Adipocyte (in vitro differentiated cells): ENCODE results near the gene TCF20.

ENCODE experiments used
- DNase-seq: peaks from one replicate; pipeline ENCODE4 v3.0.0-alpha.2; 2015; ENCODE audit warnings: low read depth
- H3K27me3 ChIP-seq: replicated peaks from 2 replicates; pipeline ENCODE4 v1.7.0; 2013; ENCODE audit warnings: mild to moderate bottlenecking, low read length, moderate library complexity; ENCODE audit not compliant: control insufficient read depth, insufficient read depth
- H3K36me3 ChIP-seq: 2 replicates; pipeline ENCODE4 v1.7.0; 2013; ENCODE audit warnings: low read length, mild to moderate bottlenecking, moderate library complexity; ENCODE audit not compliant: control insufficient read depth, insufficient read depth, severe bottlenecking
- H3K4me1 ChIP-seq: 2 replicates; pipeline ENCODE4 v1.7.0; 2013; ENCODE audit warnings: mild to moderate bottlenecking, low read length, moderate library complexity; ENCODE audit not compliant: control insufficient read depth, insufficient read depth
- H3K4me3 ChIP-seq: 2 replicates; pipeline ENCODE4 v1.7.0; 2013; ENCODE audit warnings: mild to moderate bottlenecking, low read length, moderate library complexity
- H3K9ac ChIP-seq: 2 replicates; pipeline ENCODE4 v1.7.0; 2013; ENCODE audit warnings: mild to moderate bottlenecking, low read length, moderate library complexity
- H3K9me3 ChIP-seq: 2 replicates; pipeline ENCODE4 v1.7.0; 2013; ENCODE audit warnings: mild to moderate bottlenecking, low read length, moderate library complexity; ENCODE audit not compliant: control insufficient read depth

The TCF20 gene

GRCh38 chr22:42270510-42271190, at the start of gene TCF20:
Gene TCF20, minus strand, starts transcription at chr22:42270653. Its CDS starts 55,348 bp downstream, at chr22:42215305.
- Histone ChIP-seq H3K27me3 (no peaks in the 10 kb centered on the region), H3K9me3 (no peaks in the 10 kb centered on the region), H3K4me1 (peaks cover 8% of the 10 kb centered on the region), H3K9ac (peak within 1 kb of the TSS; percentile 88), H3K36me3 (no peaks in the 10 kb centered on the region), H3K4me3 (peak within 1 kb of the TSS; percentile 92)
- DNase-seq = peak; percentile 92

- no peak for DNase-seq
- Histone ChIP-seq H3K4me1 (peaks cover 7% of the 10 kb centered on the region), H3K4me3 (no peak overlapping the region), H3K9ac (no peak overlapping the region), H3K36me3 (no peaks in the 10 kb centered on the region), H3K27me3 (peaks cover 21% of the 10 kb centered on the region), H3K9me3 (no peaks in the 10 kb centered on the region)
Measured at GRCh38 chr22:42319386-42319785, 48.9 kb upstream of the TCF20 start.

GRCh38 chr22:42318967-42319366, 48.5 kb upstream of the TCF20 start:
- H3K27me3 ChIP-seq = peaks cover 22% of the 10 kb centered on the region
- no peaks in the 10 kb centered on the region for H3K36me3 ChIP-seq
- no peak overlapping the region for H3K9ac ChIP-seq
- no peaks in the 10 kb centered on the region for H3K9me3 ChIP-seq
- no peak overlapping the region for H3K4me3 ChIP-seq
- H3K4me1 ChIP-seq = peaks cover 7% of the 10 kb centered on the region
- DNase-seq = no peak

GRCh38 chr22:42317691-42318547, 47.5 kb upstream of the TCF20 start:
- no peaks in the 10 kb centered on the region for H3K36me3 ChIP-seq
- H3K9ac ChIP-seq = no peak overlapping the region
- H3K4me1 ChIP-seq = peaks cover 7% of the 10 kb centered on the region
- H3K27me3 ChIP-seq = peaks cover 31% of the 10 kb centered on the region
- no peak for DNase-seq
- H3K9me3 ChIP-seq = no peaks in the 10 kb centered on the region
- no peak overlapping the region for H3K4me3 ChIP-seq

- peaks cover 37% of the 10 kb centered on the region for H3K27me3 ChIP-seq
- H3K4me3 ChIP-seq = no peak overlapping the region
- H3K9me3 ChIP-seq = no peaks in the 10 kb centered on the region
- no peak for DNase-seq
- peaks cover 7% of the 10 kb centered on the region for H3K4me1 ChIP-seq
- no peaks in the 10 kb centered on the region for H3K36me3 ChIP-seq
- no peak overlapping the region for H3K9ac ChIP-seq
Measured at GRCh38 chr22:42317008-42317407, 46.6 kb upstream of the TCF20 start.

- Histone ChIP-seq H3K36me3 (no peaks in the 10 kb centered on the region), H3K4me1 (peaks cover 7% of the 10 kb centered on the region), H3K27me3 (peaks cover 52% of the 10 kb centered on the region), H3K9ac (no peak overlapping the region), H3K4me3 (no peak overlapping the region), H3K9me3 (no peaks in the 10 kb centered on the region)
- no peak for DNase-seq
Measured at GRCh38 chr22:42315392-42315756, 44.9 kb upstream of the TCF20 start.

GRCh38 chr22:42314709-42315391, 44.4 kb upstream of the TCF20 start:
- Histone ChIP-seq H3K4me1 (peaks cover 7% of the 10 kb centered on the region), H3K9me3 (no peaks in the 10 kb centered on the region), H3K27me3 (peaks cover 57% of the 10 kb centered on the region), H3K36me3 (no peaks in the 10 kb centered on the region), H3K4me3 (no peak overlapping the region), H3K9ac (no peak overlapping the region)
- no peak for DNase-seq

GRCh38 chr22:42313804-42314581, 43.5 kb upstream of the TCF20 start:
- peaks cover 7% of the 10 kb centered on the region for H3K4me1 ChIP-seq
- peak; percentile 30 for DNase-seq

GRCh38 chr22:42313204-42313603, 42.8 kb upstream of the TCF20 start:
- H3K9me3 ChIP-seq = no peaks in the 10 kb centered on the region
- DNase-seq = no peak
- H3K9ac ChIP-seq = no peak overlapping the region
- H3K4me3 ChIP-seq = no peak overlapping the region
- H3K36me3 ChIP-seq = no peaks in the 10 kb centered on the region
- H3K27me3 ChIP-seq = peaks cover 62% of the 10 kb centered on the region
- peaks cover 7% of the 10 kb centered on the region for H3K4me1 ChIP-seq

More at GRCh38 chr22:42313804-42314581, 43.5 kb upstream of the TCF20 start:
- no peak overlapping the region for H3K4me3 ChIP-seq
- no peak overlapping the region for H3K9ac ChIP-seq
- no peaks in the 10 kb centered on the region for H3K9me3 ChIP-seq
- H3K27me3 ChIP-seq = peaks cover 60% of the 10 kb centered on the region
- H3K36me3 ChIP-seq = no peaks in the 10 kb centered on the region

- H3K4me1 ChIP-seq = no peaks in the 10 kb centered on the region
- no peak for DNase-seq
- no peaks in the 10 kb centered on the region for H3K36me3 ChIP-seq
- H3K9me3 ChIP-seq = no peaks in the 10 kb centered on the region
- H3K27me3 ChIP-seq = peaks cover 68% of the 10 kb centered on the region
- H3K4me3 ChIP-seq = no peak overlapping the region
- H3K9ac ChIP-seq = no peak overlapping the region
Measured at GRCh38 chr22:42310291-42311015, 40.0 kb upstream of the TCF20 start.
